ENCODE results near the gene RAD51AP1. TPM values are rescaled to one million over a fixed set of nuclear protein-coding genes. Genes with fewer than 3 reads are reported as not detected.
A peak's percentile ranks its signal among the peaks of the same experiment; 100 is the strongest.

Gene RAD51AP1
- total and polyA plus RNA-seq, 7 experiments from 2014 or later, result 0.13 to 37.6 (median 1.2) TPM

- intact Hi-C loops (cut with micrococcal nuclease), result no loop called here
- H3K27me3 ChIP-seq (ENCODE audit: control insufficient read depth in 2 of 2, insufficient read depth in 2 of 2, low read length in 2 of 2), result no peaks in the 10 kb centered on the region
- H3K4me3 ChIP-seq (ENCODE audit: low read length), result no peak overlapping the region
- ChIA-PET CTCF (interaction anchor here (1.2 to 1.9 kb wide), 2 partner anchors 10 to 167 kb away, joined by 3 to 7 read pairs; no protein-coding TSS in a partner anchor), POLR2A (no interaction called here)
- no peaks in the 10 kb centered on the region for H3K36me3 Mint-ChIP-seq
- H3K27ac ChIP-seq (ENCODE audit: low read depth, low read length), result no peak overlapping the region
- H3K36me3 ChIP-seq (ENCODE audit: control insufficient read depth in 2 of 3, insufficient read depth in 3 of 3, low read length in 3 of 3), result no peaks in the 10 kb centered on the region
- H3K9me3 Mint-ChIP-seq, result peaks cover 0 to 3% (median 0%) of the 10 kb centered on the region in 11 donors
- peaks cover 0 to 1% (median 0%) of the 10 kb centered on the region in 7 donors for H3K4me1 Mint-ChIP-seq
- H3K27ac Mint-ChIP-seq, result peak overlapping the region in 1 of 9 donors; percentile 23
- no peak overlapping the region for H3K4me3 Mint-ChIP-seq
- no peak for ATAC-seq
- no peaks in the 10 kb centered on the region for H3K4me1 ChIP-seq (ENCODE audit: control insufficient read depth in 2 of 2, insufficient read depth in 2 of 2, low read length in 2 of 2)
- peaks cover 8 to 18% (median 12%) of the 10 kb centered on the region in 5 donors for H3K27me3 Mint-ChIP-seq
- no peak for DNase-seq
- no peaks in the 10 kb centered on the region for H3K9me3 ChIP-seq (ENCODE audit: control insufficient read depth in 2 of 3, low read length in 3 of 3)
Measured at GRCh38 chr12:4591180-4591687, 52.5 kb downstream of the RAD51AP1 start.

- H3K4me1 Mint-ChIP-seq, result peaks cover 0 to 1% (median 0%) of the 10 kb centered on the region in 7 donors
- no peaks in the 10 kb centered on the region for H3K9me3 Mint-ChIP-seq
- Histone ChIP-seq H3K27ac (ENCODE audit: low read depth, low read length) (no peak overlapping the region), H3K27me3 (ENCODE audit: control insufficient read depth in 2 of 2, insufficient read depth in 2 of 2, low read length in 2 of 2) (no peaks in the 10 kb centered on the region), H3K4me1 (ENCODE audit: control insufficient read depth in 2 of 2, insufficient read depth in 2 of 2, low read length in 2 of 2) (no peaks in the 10 kb centered on the region), H3K4me3 (ENCODE audit: low read length) (no peak overlapping the region), H3K36me3 (ENCODE audit: control insufficient read depth in 2 of 3, insufficient read depth in 3 of 3, low read length in 3 of 3) (no peaks in the 10 kb centered on the region), H3K9me3 (ENCODE audit: control insufficient read depth in 2 of 3, low read length in 3 of 3) (no peaks in the 10 kb centered on the region)
- no peak overlapping the region for H3K4me3 Mint-ChIP-seq
- ChIA-PET POLR2A (interaction anchor here (0.6 kb wide), 1 partner anchor 10 kb away, joined by 3 read pairs; no protein-coding TSS in a partner anchor), CTCF (no interaction called here)
- no peak overlapping the region for H3K27ac Mint-ChIP-seq
- H3K27me3 Mint-ChIP-seq, result peaks cover 0 to 18% (median 4%) of the 10 kb centered on the region in 5 donors
- intact Hi-C loops (cut with micrococcal nuclease), result no loop called here
- no peak for ATAC-seq
- no peak for DNase-seq
- H3K36me3 Mint-ChIP-seq, result no peaks in the 10 kb centered on the region
Measured at GRCh38 chr12:4595881-4596280, 57.2 kb downstream of the RAD51AP1 start.

GRCh38 chr12:4603421-4603820, 64.7 kb downstream of the RAD51AP1 start:
- H3K36me3 ChIP-seq (ENCODE audit: control insufficient read depth in 2 of 3, insufficient read depth in 3 of 3, low read length in 3 of 3), result peaks cover 0 to 3% (median 0%) of the 10 kb centered on the region in 3 experiments
- DNase-seq (no peak), ATAC-seq (no peak)
- no peak overlapping the region for H3K4me3 Mint-ChIP-seq
- H3K9me3 Mint-ChIP-seq, result no peaks in the 10 kb centered on the region
- peaks cover 0 to 3% (median 0%) of the 10 kb centered on the region in 5 donors for H3K36me3 Mint-ChIP-seq
- H3K27ac ChIP-seq (ENCODE audit: low read depth, low read length), result no peak overlapping the region
- no peak overlapping the region for H3K4me3 ChIP-seq (ENCODE audit: low read length)
- CTCF ChIA-PET, result no interaction called here
- intact Hi-C loops (cut with micrococcal nuclease), result loop anchor here in 1 of 2 donors (5.0 kb wide), 1 partner anchor 154 kb away; no protein-coding TSS in a partner anchor
- no peak overlapping the region for H3K27ac Mint-ChIP-seq
- peaks cover 15 to 41% (median 35%) of the 10 kb centered on the region in 7 donors for H3K4me1 Mint-ChIP-seq
- peaks cover 7 to 10% of the 10 kb centered on the region in 2 donors for H3K4me1 ChIP-seq (ENCODE audit: control insufficient read depth in 2 of 2, insufficient read depth in 2 of 2, low read length in 2 of 2)
- no peaks in the 10 kb centered on the region for H3K9me3 ChIP-seq (ENCODE audit: control insufficient read depth in 2 of 3, low read length in 3 of 3)
- H3K27me3 Mint-ChIP-seq, result peaks cover 0 to 19% (median 7%) of the 10 kb centered on the region in 5 donors
- no peaks in the 10 kb centered on the region for H3K27me3 ChIP-seq (ENCODE audit: control insufficient read depth in 2 of 2, insufficient read depth in 2 of 2, low read length in 2 of 2)
- POLR2A ChIA-PET, result interaction anchor here (0.6 kb wide), 1 partner anchor 297 kb away, joined by 4 read pairs; no protein-coding TSS in a partner anchor

- Histone ChIP-seq H3K4me3 (ENCODE audit: low read length) (no peak overlapping the region), H3K27ac (ENCODE audit: low read depth, low read length) (no peak overlapping the region), H3K27me3 (ENCODE audit: control insufficient read depth in 2 of 2, insufficient read depth in 2 of 2, low read length in 2 of 2) (no peaks in the 10 kb centered on the region), H3K4me1 (ENCODE audit: control insufficient read depth in 2 of 2, insufficient read depth in 2 of 2, low read length in 2 of 2) (peaks cover 7 to 10% of the 10 kb centered on the region in 2 donors), H3K9me3 (ENCODE audit: control insufficient read depth in 2 of 3, low read length in 3 of 3) (no peaks in the 10 kb centered on the region), H3K36me3 (ENCODE audit: control insufficient read depth in 2 of 3, insufficient read depth in 3 of 3, low read length in 3 of 3) (peaks cover 0 to 3% (median 0%) of the 10 kb centered on the region in 3 experiments)
- ATAC-seq, result no peak
- DNase-seq, result no peak
- Mint-ChIP-seq H3K9me3 (no peaks in the 10 kb centered on the region), H3K27ac (no peak overlapping the region), H3K4me1 (peaks cover 15 to 46% (median 35%) of the 10 kb centered on the region in 7 donors), H3K36me3 (peaks cover 0 to 3% (median 0%) of the 10 kb centered on the region in 5 donors), H3K27me3 (peaks cover 0 to 19% (median 7%) of the 10 kb centered on the region in 5 donors), H3K4me3 (no peak overlapping the region)
- CTCF ChIA-PET, result interaction anchor here (0.6 to 1.5 kb wide), 3 partner anchors 41 to 156 kb away, joined by 3 to 11 read pairs (median 4); no protein-coding TSS in a partner anchor
- POLR2A ChIA-PET, result no interaction called here
- intact Hi-C loops (cut with micrococcal nuclease), result loop anchor here (1.0 to 5.0 kb wide), 6 partner anchors 44 to 283 kb away; partner anchors contain the start of genes AKAP3 (in 1 of the 2), NDUFA9 (in 1 of the 2), RAD51AP1 (in 1 of the 2) and TIGAR (in 1 of the 2)
Measured at GRCh38 chr12:4603946-4604345, 65.3 kb downstream of the RAD51AP1 start.

GRCh38 chr12:4604684-4605193, 66.0 kb downstream of the RAD51AP1 start:
- peak; percentile 63 to 82 (median 76) for DNase-seq
- Mint-ChIP-seq H3K27ac (peak overlapping the region; percentile 83 to 97 (median 90)), H3K4me3 (peak overlapping the region; percentile 83 to 99 (median 98)), H3K9me3 (no peaks in the 10 kb centered on the region), H3K36me3 (peaks cover 0 to 6% (median 0%) of the 10 kb centered on the region in 5 donors), H3K27me3 (peaks cover 0 to 19% (median 7%) of the 10 kb centered on the region in 5 donors), H3K4me1 (peaks cover 16 to 48% (median 35%) of the 10 kb centered on the region in 7 donors)
- Histone ChIP-seq H3K36me3 (ENCODE audit: control insufficient read depth in 2 of 3, insufficient read depth in 3 of 3, low read length in 3 of 3) (peaks cover 0 to 3% (median 0%) of the 10 kb centered on the region in 3 experiments), H3K27me3 (ENCODE audit: control insufficient read depth in 2 of 2, insufficient read depth in 2 of 2, low read length in 2 of 2) (no peaks in the 10 kb centered on the region), H3K4me3 (ENCODE audit: low read length) (peak overlapping the region; percentile 92), H3K9me3 (ENCODE audit: control insufficient read depth in 2 of 3, low read length in 3 of 3) (no peaks in the 10 kb centered on the region), H3K4me1 (ENCODE audit: control insufficient read depth in 2 of 2, insufficient read depth in 2 of 2, low read length in 2 of 2) (peaks cover 7 to 10% of the 10 kb centered on the region in 2 donors), H3K27ac (ENCODE audit: low read depth, low read length) (peak overlapping the region; percentile 67)
- POLR2A ChIA-PET, result no interaction called here
- intact Hi-C loops (cut with micrococcal nuclease), result loop anchor here (1.0 to 5.0 kb wide), 6 partner anchors 44 to 283 kb away; partner anchors contain the start of genes AKAP3 (in 1 of the 2), NDUFA9 (in 1 of the 2), RAD51AP1 (in 1 of the 2) and TIGAR (in 1 of the 2)
- CTCF ChIA-PET, result interaction anchor here (0.6 to 1.5 kb wide), 4 partner anchors 40 to 155 kb away, joined by 3 to 11 read pairs (median 4); partner anchors contain the start of genes AKAP3 and NDUFA9
- peak; percentile 99 for ATAC-seq

GRCh38 chr12:4607056-4607455, 68.4 kb downstream of the RAD51AP1 start:
- Mint-ChIP-seq H3K27ac (peak overlapping the region in 5 of 9 donors; percentile 0 to 71 (median 45)), H3K4me3 (peak overlapping the region in 9 of 10 donors; percentile 21 to 95 (median 35)), H3K27me3 (peaks cover 0 to 14% (median 7%) of the 10 kb centered on the region in 5 donors), H3K36me3 (peaks cover 0 to 19% (median 0%) of the 10 kb centered on the region in 5 donors), H3K9me3 (no peaks in the 10 kb centered on the region), H3K4me1 (peaks cover 16 to 50% (median 35%) of the 10 kb centered on the region in 7 donors)
- Histone ChIP-seq H3K4me3 (ENCODE audit: low read length) (no peak overlapping the region), H3K36me3 (ENCODE audit: control insufficient read depth in 2 of 3, insufficient read depth in 3 of 3, low read length in 3 of 3) (peaks cover 0 to 21% (median 0%) of the 10 kb centered on the region in 3 experiments), H3K4me1 (ENCODE audit: control insufficient read depth in 2 of 2, insufficient read depth in 2 of 2, low read length in 2 of 2) (peaks cover 7 to 10% of the 10 kb centered on the region in 2 donors), H3K27ac (ENCODE audit: low read depth, low read length) (no peak overlapping the region), H3K27me3 (ENCODE audit: control insufficient read depth in 2 of 2, insufficient read depth in 2 of 2, low read length in 2 of 2) (no peaks in the 10 kb centered on the region), H3K9me3 (ENCODE audit: control insufficient read depth in 2 of 3, low read length in 3 of 3) (no peaks in the 10 kb centered on the region)
- CTCF ChIA-PET, result no interaction called here
- ATAC-seq, result no peak
- POLR2A ChIA-PET, result no interaction called here
- DNase-seq, result no peak
- intact Hi-C loops (cut with micrococcal nuclease), result no loop called here

Measured in naive thymus-derived CD4-positive, alpha-beta T cell (primary cell).